Stimulated activated naive B cell treated with anti-CD40 and anti-IgM and Interleukin-4, amounts not matched to agents 10 μg/mL and 1 μg/mL and 100 μg/mL, for 72 hours (primary cell): ENCODE data around the gene NOL4L.

ENCODE experiments used
- ATAC-seq, 2 donors: fragments of 150-1000 bp; cut with Tn5 transposase; replicated peaks; 2 replicates each; pipeline ENCODE4 v1.10.0; 2021; ENCODE audit warnings: moderate library complexity in 1 of 2
- DNase-seq: peaks from one replicate; pipeline ENCODE4 v3.0.0; 2021
- H3K27ac Mint-ChIP-seq: one replicate; pipeline ENCODE4 v1.8.0; 2022; ENCODE audit warnings: mild to moderate bottlenecking, mixed read lengths
- H3K27me3 Mint-ChIP-seq, 2 donors: one replicate each; pipeline ENCODE4 v1.8.0; 2022; ENCODE audit warnings: mixed read lengths in 2 of 2
- H3K36me3 Mint-ChIP-seq, 2 donors: one replicate each; pipeline ENCODE4 v1.8.0; 2022; ENCODE audit warnings: mixed read lengths in 2 of 2, mild to moderate bottlenecking in 1 of 2
- H3K4me1 Mint-ChIP-seq, 2 donors: one replicate each; pipeline ENCODE4 v1.8.0; 2022; ENCODE audit warnings: mixed read lengths in 2 of 2, mild to moderate bottlenecking in 1 of 2
- H3K4me3 Mint-ChIP-seq, 2 donors: one replicate each; pipeline ENCODE4 v1.8.0; 2022; ENCODE audit warnings: mild to moderate bottlenecking in 2 of 2, mixed read lengths in 2 of 2, moderate library complexity in 1 of 2
- H3K9me3 Mint-ChIP-seq, 2 donors: one replicate each; pipeline ENCODE4 v1.8.0; 2022; ENCODE audit warnings: mixed read lengths in 2 of 2, mild to moderate bottlenecking in 1 of 2

Gene NOL4L

GRCh38 chr20:32621891-32622584 lies 36.9 kb upstream of the NOL4L start:
- DNase-seq (no peak), ATAC-seq (no peak)
- no peaks in the 10 kb centered on the region for H3K36me3 Mint-ChIP-seq
- no peaks in the 10 kb centered on the region for H3K9me3 Mint-ChIP-seq
- H3K27ac Mint-ChIP-seq: no peak overlapping the region
- peaks cover 8 to 10% of the 10 kb centered on the region in 2 donors for H3K27me3 Mint-ChIP-seq
- no peak overlapping the region for H3K4me3 Mint-ChIP-seq
- H3K4me1 Mint-ChIP-seq: peaks cover 3 to 11% of the 10 kb centered on the region in 2 donors

- ATAC-seq (no peak), DNase-seq (no peak)
- H3K9me3 Mint-ChIP-seq: no peaks in the 10 kb centered on the region
- peaks cover 0 to 5% of the 10 kb centered on the region in 2 donors for H3K4me1 Mint-ChIP-seq
- H3K27ac Mint-ChIP-seq: no peak overlapping the region
- H3K4me3 Mint-ChIP-seq: no peak overlapping the region
- no peaks in the 10 kb centered on the region for H3K36me3 Mint-ChIP-seq
- H3K27me3 Mint-ChIP-seq: peaks cover 8 to 10% of the 10 kb centered on the region in 2 donors
Measured at GRCh38 chr20:32621071-32621890, 36.1 kb upstream of the NOL4L start.

GRCh38 chr20:32619586-32619985 lies 34.5 kb upstream of the NOL4L start:
- DNase-seq: no peak
- ATAC-seq: no peak
- no peak overlapping the region for H3K27ac Mint-ChIP-seq
- H3K9me3 Mint-ChIP-seq: no peaks in the 10 kb centered on the region
- H3K36me3 Mint-ChIP-seq: no peaks in the 10 kb centered on the region
- H3K4me1 Mint-ChIP-seq: peaks cover 0 to 2% of the 10 kb centered on the region in 2 donors
- peaks cover 7 to 13% of the 10 kb centered on the region in 2 donors for H3K27me3 Mint-ChIP-seq
- no peak overlapping the region for H3K4me3 Mint-ChIP-seq

DNA sequence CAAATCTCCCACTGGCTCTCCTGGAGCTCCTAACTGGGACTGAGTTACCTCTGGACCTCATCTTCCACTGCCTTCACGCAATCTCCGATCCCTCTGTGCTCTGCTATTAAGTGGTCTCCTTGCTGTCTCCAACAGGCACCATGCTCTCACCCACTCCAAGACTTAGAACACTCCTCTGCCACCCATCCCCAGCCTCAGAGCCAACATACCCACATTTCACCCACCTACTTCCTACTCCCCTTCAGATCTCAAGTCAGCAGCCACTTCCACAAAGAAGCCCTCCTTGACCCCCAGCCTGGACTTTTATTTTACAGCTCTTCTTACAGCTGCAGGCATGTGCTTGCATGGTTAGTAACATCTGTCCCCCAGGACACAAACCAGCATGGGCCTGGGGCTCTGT lies 29.6 kb upstream of the NOL4L start:
- Mint-ChIP-seq H3K36me3 (no peaks in the 10 kb centered on the region), H3K27me3 (peaks cover 22 to 35% of the 10 kb centered on the region in 2 donors), H3K4me1 (peaks cover 0 to 2% of the 10 kb centered on the region in 2 donors), H3K4me3 (no peak overlapping the region), H3K27ac (no peak overlapping the region), H3K9me3 (peaks cover 6 to 9% of the 10 kb centered on the region in 2 donors)
- no peak for ATAC-seq
- no peak for DNase-seq

- no peak for ATAC-seq
- no peak for DNase-seq
- no peaks in the 10 kb centered on the region for H3K36me3 Mint-ChIP-seq
- H3K27ac Mint-ChIP-seq: no peak overlapping the region
- peaks cover 6 to 9% of the 10 kb centered on the region in 2 donors for H3K9me3 Mint-ChIP-seq
- peaks cover 23 to 38% of the 10 kb centered on the region in 2 donors for H3K27me3 Mint-ChIP-seq
- peaks cover 0 to 2% of the 10 kb centered on the region in 2 donors for H3K4me1 Mint-ChIP-seq
- H3K4me3 Mint-ChIP-seq: no peak overlapping the region
Measured at GRCh38 chr20:32614303-32614702, 29.2 kb upstream of the NOL4L start.

DNA sequence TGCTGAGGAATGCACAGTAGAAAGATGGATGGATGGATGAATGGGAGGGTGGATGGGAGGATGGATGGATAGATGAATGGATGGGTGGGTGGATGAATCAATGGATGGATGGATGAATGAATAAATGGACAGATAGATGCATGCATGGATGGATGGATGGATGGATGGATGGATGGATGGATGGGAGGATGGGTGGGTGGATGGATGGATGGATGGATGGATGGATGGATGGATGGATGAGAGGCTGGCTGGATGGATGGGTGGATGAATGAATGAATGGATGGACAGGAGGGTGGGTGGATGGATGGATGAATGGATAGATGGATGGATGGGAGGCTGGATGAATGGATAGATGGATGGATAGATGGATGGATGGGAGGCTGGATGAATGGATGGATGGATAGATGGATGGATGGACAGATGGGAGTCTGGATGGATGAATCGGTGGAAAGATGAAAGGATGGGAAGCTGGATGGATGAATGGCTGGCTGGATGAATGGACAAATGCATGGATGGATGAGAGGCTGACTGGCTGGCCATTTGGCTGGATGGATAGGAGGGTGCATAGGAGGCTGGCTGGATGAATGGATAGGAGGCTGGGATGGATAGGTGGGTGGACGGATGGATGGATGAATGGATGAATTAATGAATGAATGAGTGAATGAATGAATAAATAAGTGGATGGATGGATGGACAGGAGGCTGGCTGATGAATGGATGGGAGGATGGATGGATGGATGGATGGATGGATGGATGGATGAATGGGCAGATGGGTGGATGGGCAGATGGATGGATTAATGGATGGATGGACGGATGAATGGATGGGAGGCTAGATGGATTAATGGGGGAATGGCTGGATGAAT lies 28.3 kb upstream of the NOL4L start:
- Mint-ChIP-seq H3K27me3 (peaks cover 27 to 38% of the 10 kb centered on the region in 2 donors), H3K27ac (no peak overlapping the region), H3K4me3 (no peak overlapping the region), H3K4me1 (peaks cover 0 to 2% of the 10 kb centered on the region in 2 donors), H3K36me3 (no peaks in the 10 kb centered on the region), H3K9me3 (peaks cover 6 to 9% of the 10 kb centered on the region in 2 donors)
- DNase-seq: no peak
- no peak for ATAC-seq

GRCh38 chr20:32612351-32613191 lies 27.4 kb upstream of the NOL4L start:
- Mint-ChIP-seq H3K9me3 (peaks cover 6 to 9% of the 10 kb centered on the region in 2 donors), H3K36me3 (no peaks in the 10 kb centered on the region), H3K27ac (no peak overlapping the region), H3K4me3 (no peak overlapping the region), H3K27me3 (peaks cover 25 to 34% of the 10 kb centered on the region in 2 donors), H3K4me1 (peaks cover 0 to 2% of the 10 kb centered on the region in 2 donors)
- ATAC-seq (no peak), DNase-seq (no peak)

DNA sequence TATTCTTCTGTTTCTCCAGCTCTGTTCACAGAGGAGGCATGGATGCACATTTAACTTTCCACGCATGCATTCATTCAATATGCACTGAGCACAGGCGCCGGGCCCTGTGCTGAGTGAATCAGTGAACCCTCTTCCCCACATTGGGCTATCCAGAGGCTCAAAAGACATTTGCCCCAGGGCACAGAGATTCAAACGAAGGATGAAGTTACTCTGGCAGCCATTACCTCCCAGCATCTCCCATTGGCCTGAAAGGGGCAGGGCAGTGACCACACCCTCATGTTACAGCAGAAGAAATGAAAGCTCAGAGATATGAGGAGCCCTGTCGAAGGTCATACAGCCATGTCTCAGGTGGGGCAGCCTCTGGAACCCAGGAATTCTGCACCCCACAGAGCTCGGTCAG lies 26.7 kb upstream of the NOL4L start:
- ATAC-seq (no peak), DNase-seq (no peak)
- Mint-ChIP-seq H3K27me3 (peaks cover 24 to 29% of the 10 kb centered on the region in 2 donors), H3K4me1 (peaks cover 0 to 2% of the 10 kb centered on the region in 2 donors), H3K4me3 (no peak overlapping the region), H3K27ac (no peak overlapping the region), H3K36me3 (no peaks in the 10 kb centered on the region), H3K9me3 (peaks cover 6 to 9% of the 10 kb centered on the region in 2 donors)

GRCh38 chr20:32611286-32611685 lies 26.2 kb upstream of the NOL4L start:
- no peak overlapping the region for H3K27ac Mint-ChIP-seq
- DNase-seq: no peak
- no peak overlapping the region for H3K4me3 Mint-ChIP-seq
- H3K9me3 Mint-ChIP-seq: peaks cover 6 to 9% of the 10 kb centered on the region in 2 donors
- no peaks in the 10 kb centered on the region for H3K36me3 Mint-ChIP-seq
- peaks cover 0 to 2% of the 10 kb centered on the region in 2 donors for H3K4me1 Mint-ChIP-seq
- no peak for ATAC-seq
- peaks cover 24 to 29% of the 10 kb centered on the region in 2 donors for H3K27me3 Mint-ChIP-seq

DNA sequence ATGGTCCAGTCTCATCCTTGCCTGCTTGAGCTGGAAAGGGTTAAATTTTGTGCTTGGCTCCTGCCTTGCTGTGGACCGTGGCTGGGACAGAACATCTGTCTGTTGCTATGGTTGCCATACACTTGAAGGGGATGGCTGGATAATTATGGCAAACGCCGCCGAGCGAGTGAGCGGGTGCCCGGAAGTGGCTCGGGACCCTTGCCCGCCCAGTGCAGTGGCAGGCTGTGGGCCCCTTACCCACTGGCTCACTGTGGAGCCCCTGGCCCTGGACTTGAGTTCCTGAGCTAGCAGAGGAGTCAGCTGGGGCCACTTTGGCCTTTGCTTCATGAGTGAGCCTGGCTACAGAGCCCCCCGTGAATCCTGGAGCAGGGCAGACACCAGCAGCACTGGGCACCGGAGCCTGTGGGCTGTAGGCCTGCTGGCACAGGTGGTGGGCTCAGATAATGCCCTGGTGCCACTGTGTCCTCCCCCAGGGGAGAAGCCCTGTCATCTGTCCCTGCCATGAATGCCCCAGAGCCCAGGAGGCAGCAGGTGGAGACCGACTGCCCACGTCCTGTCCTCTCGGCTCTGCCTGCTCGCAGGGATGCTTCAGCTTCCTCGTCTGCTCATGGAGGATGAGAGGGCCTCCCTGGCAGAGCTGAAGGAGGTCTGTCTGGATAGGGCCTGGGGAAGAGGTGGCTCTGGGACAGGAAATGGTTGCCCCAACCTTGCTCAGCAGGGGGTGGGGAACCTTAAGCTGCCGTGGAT lies 25.5 kb upstream of the NOL4L start:
- ATAC-seq: no peak
- peaks cover 6 to 9% of the 10 kb centered on the region in 2 donors for H3K9me3 Mint-ChIP-seq
- no peak overlapping the region for H3K27ac Mint-ChIP-seq
- no peaks in the 10 kb centered on the region for H3K4me1 Mint-ChIP-seq
- DNase-seq: no peak
- H3K4me3 Mint-ChIP-seq: no peak overlapping the region
- peaks cover 20 to 25% of the 10 kb centered on the region in 2 donors for H3K27me3 Mint-ChIP-seq
- H3K36me3 Mint-ChIP-seq: no peaks in the 10 kb centered on the region

- H3K27me3 Mint-ChIP-seq: peaks cover 20 to 25% of the 10 kb centered on the region in 2 donors
- H3K9me3 Mint-ChIP-seq: peaks cover 6 to 9% of the 10 kb centered on the region in 2 donors
- H3K4me3 Mint-ChIP-seq: no peak overlapping the region
- H3K4me1 Mint-ChIP-seq: peaks cover 0 to 2% of the 10 kb centered on the region in 2 donors
- H3K27ac Mint-ChIP-seq: peak overlapping the region; percentile 3
- ATAC-seq (no peak), DNase-seq (no peak)
- H3K36me3 Mint-ChIP-seq: no peaks in the 10 kb centered on the region
Measured at GRCh38 chr20:32609993-32610392, 24.9 kb upstream of the NOL4L start.

- Mint-ChIP-seq H3K36me3 (no peaks in the 10 kb centered on the region), H3K27ac (peak overlapping the region; percentile 3), H3K4me3 (no peak overlapping the region), H3K9me3 (peaks cover 6 to 9% of the 10 kb centered on the region in 2 donors), H3K4me1 (peaks cover 0 to 4% of the 10 kb centered on the region in 2 donors), H3K27me3 (peaks cover 20 to 25% of the 10 kb centered on the region in 2 donors)
- no peak for DNase-seq
- no peak for ATAC-seq
Measured at GRCh38 chr20:32609111-32609773, 24.1 kb upstream of the NOL4L start.
